MCF 10A (cell line): ENCODE measurements around the gene BOLA3. TPM values are rescaled to one million over a fixed set of nuclear protein-coding genes. Genes with fewer than 3 reads are reported as not detected.

Source experiments
- BruUV-seq: library from RNA; stranded (reverse); fragments of 400-500 nt; replicated peaks from 2 replicates; lab custom pipeline; 2021; lab: Mats Ljungman, UMichigan
- CTCF ChIA-PET: fragments of 300-600 bp; sonication (Branson Sonifier 250); formaldehyde crosslinking; extraction: SDS; loops from one replicate; lab custom pipeline; 2021; ENCODE audit warnings: antibody characterized with exemption, inconsistent platforms; lab: Yijun Ruan, JAX
- POLR2A ChIA-PET: fragments of 300-600, 350-650 bp; sonication (Branson Sonifier 250); formaldehyde crosslinking; extraction: SDS; loops from one replicate; lab custom pipeline; 2020; ENCODE audit warnings: antibody characterized with exemption, inconsistent platforms; lab: Yijun Ruan, JAX
- DNase-seq: peaks from one replicate; pipeline ENCODE4 v3.0.0-alpha.2; 2018; ENCODE audit not compliant: unreplicated experiment
- H3K27ac Mint-ChIP-seq: one replicate; pipeline ENCODE4 v1.8.0; 2022; ENCODE audit warnings: mild to moderate bottlenecking, low read depth, mixed read lengths; ENCODE audit not compliant: unreplicated experiment
- H3K27me3 Mint-ChIP-seq: one replicate; pipeline ENCODE4 v1.8.0; 2022; ENCODE audit warnings: mixed read lengths; ENCODE audit not compliant: insufficient read depth, unreplicated experiment
- H3K36me3 Mint-ChIP-seq: one replicate; pipeline ENCODE4 v1.8.0; 2022; ENCODE audit warnings: mild to moderate bottlenecking, moderate library complexity, mixed read lengths; ENCODE audit not compliant: insufficient read depth, unreplicated experiment
- H3K4me1 Mint-ChIP-seq: one replicate; pipeline ENCODE4 v1.8.0; 2022; ENCODE audit warnings: mixed read lengths; ENCODE audit not compliant: insufficient read depth, unreplicated experiment
- H3K4me3 Mint-ChIP-seq: one replicate; pipeline ENCODE4 v1.8.0; 2022; ENCODE audit warnings: mild to moderate bottlenecking, moderate library complexity, mixed read lengths; ENCODE audit not compliant: unreplicated experiment
- H3K9me3 Mint-ChIP-seq: one replicate; pipeline ENCODE4 v1.8.0; 2022; ENCODE audit warnings: mixed read lengths; ENCODE audit not compliant: unreplicated experiment
- CTCF ChIP-seq: fragments of 200-600 bp; IDR thresholded peaks from one replicate; pipeline ENCODE4 v1.8.0; 2022; ENCODE audit warnings: antibody characterized with exemption, mild to moderate bottlenecking; ENCODE audit not compliant: unreplicated experiment
- intact Hi-C: fragments of 100-400 bp; cut with micrococcal nuclease; formaldehyde crosslinking; loops from 2 replicates; pipeline ENCODE4 v1.14.1; 2022
- total RNA-seq: library from RNA; stranded (reverse); gene quantifications from 2 replicates; pipeline ENCODE4 v1.2.3, GENCODE V29; 2022

Gene BOLA3
- total RNA-seq, 1 experiment from 2014 or later: 72.5 TPM

GRCh38 chr2:74149570-74150319, 2.0 kb upstream of the BOLA3 start:
- CTCF ChIA-PET: interaction anchor here (0.7 to 8.3 kb wide), 12 partner anchors 10 to 324 kb away, joined by 3 to 137 read pairs (median 4); partner anchors contain the start of genes MOB1A and STAMBP
- no TSS peak for BruUV-seq
- intact Hi-C loops: no loop called here
- Mint-ChIP-seq H3K4me1 (no peaks in the 10 kb centered on the region), H3K36me3 (peaks cover 33% of the 10 kb centered on the region), H3K4me3 (no peak overlapping the region), H3K27ac (no peak overlapping the region), H3K27me3 (no peaks in the 10 kb centered on the region), H3K9me3 (no peaks in the 10 kb centered on the region)
- DNase-seq: no peak
- POLR2A ChIA-PET: interaction anchor here (0.7 to 5.5 kb wide), 5 partner anchors 29 to 323 kb away, joined by 3 to 29 read pairs (median 3); partner anchors contain the start of genes MOB1A and MTHFD2
- no peak for TF ChIP-seq CTCF

- H3K9me3 Mint-ChIP-seq: no peaks in the 10 kb centered on the region
- H3K27ac Mint-ChIP-seq: no peak overlapping the region
- no peak overlapping the region for H3K4me3 Mint-ChIP-seq
- ChIA-PET CTCF (interaction anchor here (1.1 to 8.3 kb wide), 6 partner anchors 11 to 324 kb away, joined by 3 to 137 read pairs (median 3); partner anchors contain the start of gene STAMBP), POLR2A (interaction anchor here (0.7 to 5.5 kb wide), 4 partner anchors 29 to 322 kb away, joined by 3 to 29 read pairs (median 9); partner anchors contain the start of genes MOB1A and MTHFD2)
- no peak for TF ChIP-seq CTCF
- H3K27me3 Mint-ChIP-seq: no peaks in the 10 kb centered on the region
- H3K36me3 Mint-ChIP-seq: peaks cover 33% of the 10 kb centered on the region
- intact Hi-C loops: no loop called here
- H3K4me1 Mint-ChIP-seq: no peaks in the 10 kb centered on the region
- no peak for DNase-seq
- no TSS peak for BruUV-seq
These were observed 1.5 kb upstream of the BOLA3 start for GRCh38 chr2:74149247-74149525.

- ChIA-PET POLR2A (interaction anchor here (1.1 to 5.5 kb wide), 4 partner anchors 30 to 325 kb away, joined by 4 to 29 read pairs (median 12); partner anchors contain the start of genes MOB1A and MTHFD2), CTCF (interaction anchor here (0.5 to 8.3 kb wide), 14 partner anchors 10 to 323 kb away, joined by 3 to 137 read pairs (median 3); partner anchors contain the start of gene STAMBP)
- Mint-ChIP-seq H3K27me3 (no peaks in the 10 kb centered on the region), H3K4me1 (no peaks in the 10 kb centered on the region), H3K9me3 (no peaks in the 10 kb centered on the region), H3K4me3 (no peak overlapping the region), H3K36me3 (peaks cover 33% of the 10 kb centered on the region), H3K27ac (no peak overlapping the region)
- BruUV-seq: no TSS peak
- TF ChIP-seq CTCF: no peak
- intact Hi-C loops: no loop called here
- DNase-seq: no peak
These were observed 940 bp upstream of the BOLA3 start for GRCh38 chr2:74148457-74149246.
